Adrenal gland (tissue), 12 donors: ENCODE data around the gene LOXHD1. TPM values are rescaled to one million over a fixed set of nuclear protein-coding genes. Genes with fewer than 3 reads are reported as not detected.

Source experiments
- DNase-seq, 7 donors: peaks; one replicate each; pipeline ENCODE4 v3.0.0-alpha.2; 2019 to 2020
- H3K27ac ChIP-seq, 5 donors: fragments of 200-600 bp; sonication (generic) in 4 of 5; 1 replicate in 3 of 5; 2 replicates in 2 of 5; pipeline versions ENCODE4 v1.5.1 to v1.8.0; 2016 to 2020; ENCODE audit warnings: mild to moderate bottlenecking in 1 of 5
- H3K27me3 ChIP-seq: fragments of 200-600 bp; 2 replicates; pipeline ENCODE4 v1.8.0; 2021
- H3K36me3 ChIP-seq, 2 donors: fragments of 200-600 bp; replicated peaks in 1 of 2; 1 replicate in 1 of 2; 2 replicates in 1 of 2; pipeline versions ENCODE4 v1.5.1 to v1.8.0; 2018 to 2022
- H3K4me1 ChIP-seq, 2 donors: fragments of 200-600 bp; replicated peaks in 1 of 2; 1 replicate in 1 of 2; 2 replicates in 1 of 2; pipeline versions ENCODE4 v1.5.1 to v1.8.0; 2018 to 2021
- H3K4me3 ChIP-seq, 4 donors: fragments of 200-600 bp; sonication (generic) in 3 of 4; one replicate each; pipeline ENCODE4 v1.5.1; 2016 to 2018
- H3K9me3 ChIP-seq, 3 donors: fragments of 200-600 bp; sonication (generic) in 1 of 3; replicated peaks in 1 of 3; 1 replicate in 2 of 3; 2 replicates in 1 of 3; pipeline versions ENCODE4 v1.5.1 to v1.8.0; 2016 to 2021
- CTCF ChIP-seq, 6 experiments: fragments of 450-650 bp in 4 of 6; fragments of 200-600 bp in 2 of 6; sonication (generic) in 1 of 6; IDR thresholded peaks; 1 replicate in 5 of 6; 2 replicates in 1 of 6; pipeline versions ENCODE4 v1.5.1 to v1.8.0; 2016 to 2021; ENCODE audit warnings: antibody characterized with exemption in 6 of 6, mild to moderate bottlenecking in 2 of 6, moderate library complexity in 1 of 6
- POLR2A ChIP-seq, 2 donors: fragments of 450-650 bp; IDR thresholded peaks; one replicate each; pipeline ENCODE4 v1.6.1; 2017; ENCODE audit warnings: antibody characterized with exemption in 2 of 2, mild to moderate bottlenecking in 2 of 2, moderate library complexity in 1 of 2
- WGBS, 4 donors: extraction: QIAGEN DNeasy Blood & Tissue Kit in 2 of 4; methylation state at CpG; one replicate each; pipeline versions ENCODE4 v1.1.5 to v1.1.7; 2013 to 2017; 5-methylcytosine and 5-hydroxymethylcytosine counted together
- intact Hi-C, 2 donors: fragments of 100-400 bp; cut with DNase I; formaldehyde crosslinking; loops; one replicate each; pipeline versions ENCODE4 v1.14.1 to v1.15.0; 2022 to 2023
- polyA plus RNA-seq, 3 donors: library from polyadenylated mRNA; stranded (reverse); fragments of 200-250 nt in 2 of 3; fragments of 350-450 nt in 1 of 3; fragmentation: Illumina TruSeq in 1 of 3; extraction: RNeasy Lipid Tissue Mini Kit (QIAGEN cat#74804) in 1 of 3; gene quantifications; one replicate each; pipeline ENCODE4 v1.2.3, GENCODE V29; 2013 to 2014
- total RNA-seq, 9 donors: library from RNA; depleted of rRNA in 4 of 9; stranded (reverse); fragments of >200 nt in 4 of 9; fragments of 120-200 nt in 1 of 9; fragmentation: NEBNext Ultra II Directional in 1 of 9; extraction: Animal tissue kit (Norgen Biotek cat#: 25700) in 1 of 9; gene quantifications; one replicate each; pipeline versions ENCODE4 v1.1.0 to v1.2.4, GENCODE V29; 2013 to 2023
- donor health status: healthy with polysubstance abuse.
- donor health status: Bipolar disorder and iron deficiency.
- donor health status: DM: yes; HTN: yes; CAD: no.
- donor health status: DM: no; HTN: no; CAD: no.
- donor health status: DM: no; HTN: no; CAD: no.
- donor health status: DM: yes; HTN: yes; CAD: no.

LOXHD1 gene
- total and polyA plus RNA-seq, 12 donors, result 0.08 to 0.30 (median 0.16) TPM; not detected in 7

- H3K27me3 ChIP-seq, result no peaks in the 10 kb centered on the region
- WGBS, 4 donors, result 64 to 74% (median 66%) methylated on average over 3 to 4 of the region's 4 CpGs
- H3K9me3 ChIP-seq, result no peaks in the 10 kb centered on the region
- no peak for TF ChIP-seq POLR2A (IDR thresholded peaks at IDR 0.05)
- TF ChIP-seq CTCF (IDR thresholded peaks at IDR 0.05), result no peak
- intact Hi-C loops, result no loop called here
- no peak overlapping the region for H3K27ac ChIP-seq
- DNase-seq, result no peak
- H3K36me3 ChIP-seq, result no peaks in the 10 kb centered on the region
- H3K4me3 ChIP-seq, result no peak overlapping the region
- no peaks in the 10 kb centered on the region for H3K4me1 ChIP-seq
These were observed 225.4 kb downstream of the LOXHD1 start for GRCh38 chr18:46431522-46432171.

DNA sequence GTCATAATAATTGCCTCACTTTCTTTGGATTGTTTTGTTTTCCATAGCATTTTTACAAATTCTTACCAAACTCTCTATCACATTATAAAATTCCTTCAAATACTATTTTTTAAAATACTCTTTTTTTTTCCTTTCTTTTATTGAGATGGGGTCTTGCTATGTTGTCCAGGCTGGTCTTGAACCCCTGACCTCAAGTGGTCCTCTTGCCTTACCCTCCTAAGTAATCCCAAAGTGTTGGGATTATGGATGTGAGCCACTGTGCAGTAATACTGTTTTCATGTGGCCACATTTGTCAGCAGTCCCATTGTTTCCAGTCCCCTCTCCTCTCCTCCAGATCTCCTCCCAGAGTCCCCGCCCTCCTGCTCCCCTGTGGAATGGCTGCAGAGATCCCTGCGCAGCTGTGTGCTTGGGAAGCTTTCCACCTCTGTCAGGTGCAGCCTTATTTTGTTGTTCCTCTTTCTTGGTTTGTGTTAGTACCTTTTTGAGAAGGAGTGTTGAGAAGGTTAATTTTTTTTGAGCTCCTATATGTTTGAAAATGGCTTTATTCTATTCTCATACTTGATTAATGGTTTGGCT lies 227.3 kb downstream of the LOXHD1 start:
- H3K4me1 ChIP-seq, result no peaks in the 10 kb centered on the region
- H3K27ac ChIP-seq, result no peak overlapping the region
- intact Hi-C loops, result no loop called here
- H3K27me3 ChIP-seq, result no peaks in the 10 kb centered on the region
- 78 to 94% (median 83%) methylated on average over 2 of the region's 2 CpGs for WGBS, 4 donors
- DNase-seq, result no peak
- H3K9me3 ChIP-seq, result no peaks in the 10 kb centered on the region
- H3K4me3 ChIP-seq, result no peak overlapping the region
- no peaks in the 10 kb centered on the region for H3K36me3 ChIP-seq
- no peak for TF ChIP-seq CTCF (IDR thresholded peaks at IDR 0.05)
- TF ChIP-seq POLR2A (IDR thresholded peaks at IDR 0.05), result no peak

GRCh38 chr18:46429130-46429529 lies 227.9 kb downstream of the LOXHD1 start:
- Histone ChIP-seq H3K27me3 (no peaks in the 10 kb centered on the region), H3K4me3 (no peak overlapping the region), H3K9me3 (no peaks in the 10 kb centered on the region), H3K4me1 (no peaks in the 10 kb centered on the region), H3K36me3 (no peaks in the 10 kb centered on the region), H3K27ac (no peak overlapping the region)
- no peak for TF ChIP-seq CTCF (IDR thresholded peaks at IDR 0.05)
- TF ChIP-seq POLR2A (IDR thresholded peaks at IDR 0.05), result no peak
- 81 to 89% (median 84%) methylated on average over 4 of the region's 4 CpGs for WGBS, 4 donors
- no peak for DNase-seq
- intact Hi-C loops, result no loop called here

- WGBS, 4 donors, result 67 to 78% (median 74%) methylated on average over 3 of the region's 3 CpGs
- no peaks in the 10 kb centered on the region for H3K4me1 ChIP-seq
- no peaks in the 10 kb centered on the region for H3K9me3 ChIP-seq
- DNase-seq, result no peak
- no peak for TF ChIP-seq POLR2A (IDR thresholded peaks at IDR 0.05)
- no peak for TF ChIP-seq CTCF (IDR thresholded peaks at IDR 0.05)
- H3K36me3 ChIP-seq, result no peaks in the 10 kb centered on the region
- H3K4me3 ChIP-seq, result no peak overlapping the region
- no peak overlapping the region for H3K27ac ChIP-seq
- H3K27me3 ChIP-seq, result no peaks in the 10 kb centered on the region
- intact Hi-C loops, result no loop called here
These were observed 228.7 kb downstream of the LOXHD1 start for GRCh38 chr18:46428368-46428767.
